ENCODE data around the gene APBA2.
"Not testable (repeated sequence)": the region's sequence is repeated elsewhere in the genome, so short reads cannot be mapped to it uniquely, and the experiment has no call there.

APBA2 gene

DNA sequence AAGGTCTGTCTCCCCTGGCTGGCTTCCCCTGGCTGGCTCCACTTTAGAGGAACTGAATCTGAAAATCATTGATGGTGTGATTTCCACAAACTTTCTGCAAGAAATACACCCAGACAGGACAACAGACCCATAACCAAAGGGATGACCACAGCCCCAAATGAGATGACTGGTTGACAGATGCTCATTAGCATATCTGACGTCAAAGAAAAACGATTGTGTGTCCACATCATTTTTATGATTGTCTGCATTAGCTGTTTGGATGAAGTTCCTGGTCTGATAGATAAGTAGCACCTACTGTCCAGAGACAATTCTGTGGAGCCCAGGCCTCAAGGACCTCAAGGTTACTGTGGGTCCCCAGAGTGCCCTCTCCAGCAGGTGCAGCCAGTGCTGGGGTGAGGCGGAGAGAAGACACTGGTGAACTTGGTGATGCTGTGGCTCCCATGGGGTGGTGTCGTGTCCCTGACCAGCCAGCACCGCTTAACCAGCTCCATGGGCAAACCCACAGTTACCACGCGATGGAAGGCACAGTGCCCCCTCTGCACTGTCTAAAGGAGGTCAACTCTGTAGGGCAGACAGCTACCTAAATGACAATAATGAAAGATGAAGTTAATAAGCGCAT, 256.5 kb downstream of the APBA2 start:
- DNase-seq = no peak

- DNase-seq = no peak
Observed at GRCh38 chr15:29143293-29143692, 257.5 kb downstream of the APBA2 start.

DNA sequence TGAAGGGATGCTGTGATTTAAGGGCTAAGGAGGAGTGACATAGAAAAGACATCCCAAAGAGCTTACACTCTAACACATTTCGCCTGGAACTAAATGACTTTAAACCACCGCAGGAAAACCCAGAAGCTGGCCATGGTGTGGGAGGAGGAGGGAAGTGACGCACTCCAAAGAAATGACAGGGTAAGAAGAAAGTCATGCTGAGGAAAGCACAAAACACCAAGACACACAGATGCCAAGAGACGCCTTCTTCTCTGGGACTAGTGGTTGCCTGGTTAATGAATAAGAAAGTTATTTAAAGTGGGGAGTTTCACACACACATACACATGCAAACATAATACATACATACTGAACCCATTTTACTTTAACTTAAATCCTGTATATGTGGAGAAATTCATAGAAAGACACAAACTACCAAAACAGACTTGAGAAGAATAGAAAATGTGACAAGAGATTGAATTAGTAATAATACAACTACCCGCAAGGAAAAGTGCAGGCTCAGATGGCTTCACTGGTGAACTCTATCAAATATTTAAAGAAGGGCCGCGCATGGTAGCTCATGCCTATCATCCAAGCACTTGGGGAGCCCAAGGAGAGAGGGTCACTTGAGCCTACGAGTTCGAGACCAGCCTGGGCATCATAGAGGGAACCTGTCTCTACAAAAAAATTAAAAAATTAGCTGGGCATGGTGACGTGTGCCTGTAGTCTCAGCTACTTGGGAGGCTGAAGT, 258.3 kb downstream of the APBA2 start:
- no peak for DNase-seq

GRCh38 chr15:29149738-29150075, 263.9 kb downstream of the APBA2 start:
- DNase-seq = no peak

DNA sequence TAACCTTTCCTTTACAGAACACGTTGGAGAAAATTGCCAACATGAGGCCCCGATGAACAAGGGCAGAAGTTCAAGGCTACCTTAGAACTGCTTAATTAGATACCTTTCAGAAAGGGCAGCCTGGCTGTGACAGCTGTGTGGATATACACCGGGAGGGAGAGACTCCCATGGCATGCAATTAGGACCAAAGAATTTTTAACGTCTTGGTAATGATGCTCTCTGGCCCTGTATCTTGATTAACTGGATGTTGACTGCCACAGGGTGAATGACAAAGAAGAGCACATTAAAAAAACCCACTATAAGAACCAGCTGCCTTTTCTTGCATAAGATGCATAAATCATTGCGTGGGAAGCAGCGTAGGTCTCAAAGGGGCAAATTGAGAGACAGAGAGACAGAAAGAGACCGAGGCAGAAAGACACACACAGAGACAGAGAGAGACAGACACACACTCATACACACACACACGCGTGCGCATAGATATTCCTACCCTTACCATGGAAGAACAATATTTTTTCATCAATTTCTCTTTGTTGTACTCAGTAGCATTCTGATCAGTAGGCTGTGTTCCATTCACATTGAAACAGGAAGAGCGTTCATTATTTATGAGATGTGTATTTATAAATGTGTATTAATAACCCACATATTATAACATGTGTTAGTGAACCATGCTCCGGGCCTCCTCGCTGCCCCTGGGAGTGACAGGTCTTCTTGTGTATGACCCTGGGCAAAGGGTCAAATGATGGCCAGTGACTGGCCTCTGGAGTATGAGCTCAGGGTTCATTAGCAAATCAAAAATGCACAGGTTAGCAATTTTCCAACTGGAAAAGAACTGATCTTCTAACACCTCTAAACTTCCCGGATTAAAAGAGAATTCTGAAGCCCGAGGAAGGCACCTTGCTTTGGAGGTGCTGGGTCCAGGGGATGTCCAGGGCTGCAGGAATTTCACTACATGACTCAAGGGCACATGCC, 265.0 kb downstream of the APBA2 start:
- DNase-seq = no peak

DNA sequence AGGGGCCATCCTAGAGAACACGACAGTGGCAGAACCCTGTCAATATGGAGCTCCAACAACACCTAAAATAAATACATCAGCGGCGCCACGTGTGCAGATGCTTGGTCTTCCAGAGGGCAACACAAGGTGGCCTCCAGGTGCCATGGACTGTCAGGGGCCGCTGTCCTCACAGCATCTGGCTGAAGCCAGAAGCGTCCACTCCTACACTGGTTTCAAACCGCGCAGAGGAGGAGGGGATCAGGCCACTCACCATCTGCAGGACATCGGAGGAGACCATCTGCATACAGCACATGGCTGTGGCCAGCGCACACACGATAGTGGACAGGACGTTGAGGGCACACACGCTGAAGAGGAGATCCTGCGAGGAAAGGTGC, 265.7 kb downstream of the APBA2 start:
- DNase-seq = no peak

DNA sequence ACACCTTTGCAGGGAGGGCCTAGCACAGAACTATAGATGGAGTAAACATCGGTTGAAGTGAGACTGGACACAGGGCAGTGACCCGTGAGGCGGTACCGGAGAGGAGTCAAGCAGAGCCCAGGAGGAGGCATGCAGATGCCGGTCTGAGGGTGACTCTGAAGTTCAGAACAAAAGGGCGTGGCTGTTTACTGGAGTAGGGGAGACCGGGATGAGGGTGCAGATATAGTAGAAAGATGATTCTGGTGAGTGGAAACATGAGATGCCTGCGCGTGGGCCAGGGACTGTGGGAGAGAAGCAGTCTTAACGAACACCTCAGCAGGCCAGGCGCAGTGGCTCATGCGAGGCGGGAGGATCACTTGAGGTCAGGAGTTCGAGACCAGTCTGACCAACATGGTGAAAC, 270.7 kb downstream of the APBA2 start:
- DNase-seq = no peak

GRCh38 chr15:29159771-29160455, 274.1 kb downstream of the APBA2 start:
- no peak for DNase-seq

DNA sequence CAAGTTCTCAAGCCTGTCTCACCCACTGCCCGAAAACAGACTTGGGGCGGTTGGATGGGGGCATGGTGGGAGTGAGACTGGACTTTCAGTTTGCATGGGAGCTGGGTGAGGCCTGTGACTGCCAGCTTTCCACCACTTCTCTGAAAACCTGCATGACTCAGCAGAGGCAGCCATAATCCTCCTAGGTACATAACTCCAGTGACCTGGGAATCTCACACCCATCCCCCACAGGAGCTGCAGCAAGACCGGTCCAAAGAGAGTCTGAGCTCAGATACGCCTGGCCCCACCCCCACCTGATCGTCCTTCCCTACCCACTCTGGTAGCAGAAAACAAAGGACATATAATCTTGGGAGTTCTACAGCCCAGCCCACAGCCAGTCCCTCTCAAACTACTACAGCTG, 276.6 kb downstream of the APBA2 start:
- no peak for DNase-seq

- not testable (repeated sequence) for DNase-seq
Observed at GRCh38 chr15:29167122-29167521, 281.3 kb downstream of the APBA2 start.

Measured in cerebellar nuclear complex (tissue), 1 donor.